BE2C (cell line): ENCODE results near the gene PARD3B.

Source experiments
- DNase-seq: peaks from one replicate; pipeline ENCODE4 v3.0.0-alpha.2; 2020
- H3K27me3 ChIP-seq: fragments of 250-450 bp; sonication (Bioruptor Pico); 2 replicates; pipeline ENCODE4 v1.5.1; 2020; ENCODE audit warnings: mild to moderate bottlenecking
- H3K36me3 ChIP-seq: fragments of 250-450 bp; sonication (Bioruptor Pico); 2 replicates; pipeline ENCODE4 v1.5.1; 2020; ENCODE audit warnings: mild to moderate bottlenecking
- H3K4me1 ChIP-seq: fragments of 250-450 bp; sonication (Bioruptor Pico); 2 replicates; pipeline ENCODE4 v1.5.1; 2020
- H3K4me3 ChIP-seq: 2 replicates; pipeline ENCODE4 v1.5.1; 2011; ENCODE audit warnings: low read depth, low read length
- H3K9me3 ChIP-seq: fragments of 250-450 bp; sonication (Bioruptor Pico); 2 replicates; pipeline ENCODE4 v1.5.1; 2020
- TF ChIP-seq, protein P1 (sequence below): IDR thresholded peaks from 2 replicates; pipeline ENCODE4 v1.5.1; 2012; ENCODE audit warnings: mild to moderate bottlenecking, low read depth, low read length

The PARD3B gene

DNA sequence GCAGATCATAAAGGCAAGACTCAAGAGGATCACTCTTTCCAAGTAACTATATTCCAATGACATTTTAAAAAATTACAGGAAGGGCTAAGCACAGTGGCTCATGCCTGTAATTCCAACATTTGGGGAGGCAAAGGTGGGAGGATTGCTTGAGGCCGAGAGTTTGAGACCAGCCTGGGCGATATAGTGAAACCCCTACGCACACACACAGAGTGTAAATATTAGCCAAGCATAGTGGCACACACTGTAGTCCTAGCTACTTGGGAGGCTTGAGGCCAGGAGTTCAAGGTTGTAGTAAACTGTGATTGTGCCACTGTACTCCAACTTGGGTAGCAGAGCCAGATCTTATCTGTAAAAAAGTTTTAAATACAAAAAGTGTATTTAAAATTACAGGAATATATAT, 686.8 kb downstream of the PARD3B start:
- H3K27me3 ChIP-seq = no peaks in the 10 kb centered on the region
- TF ChIP-seq, protein P1, sequence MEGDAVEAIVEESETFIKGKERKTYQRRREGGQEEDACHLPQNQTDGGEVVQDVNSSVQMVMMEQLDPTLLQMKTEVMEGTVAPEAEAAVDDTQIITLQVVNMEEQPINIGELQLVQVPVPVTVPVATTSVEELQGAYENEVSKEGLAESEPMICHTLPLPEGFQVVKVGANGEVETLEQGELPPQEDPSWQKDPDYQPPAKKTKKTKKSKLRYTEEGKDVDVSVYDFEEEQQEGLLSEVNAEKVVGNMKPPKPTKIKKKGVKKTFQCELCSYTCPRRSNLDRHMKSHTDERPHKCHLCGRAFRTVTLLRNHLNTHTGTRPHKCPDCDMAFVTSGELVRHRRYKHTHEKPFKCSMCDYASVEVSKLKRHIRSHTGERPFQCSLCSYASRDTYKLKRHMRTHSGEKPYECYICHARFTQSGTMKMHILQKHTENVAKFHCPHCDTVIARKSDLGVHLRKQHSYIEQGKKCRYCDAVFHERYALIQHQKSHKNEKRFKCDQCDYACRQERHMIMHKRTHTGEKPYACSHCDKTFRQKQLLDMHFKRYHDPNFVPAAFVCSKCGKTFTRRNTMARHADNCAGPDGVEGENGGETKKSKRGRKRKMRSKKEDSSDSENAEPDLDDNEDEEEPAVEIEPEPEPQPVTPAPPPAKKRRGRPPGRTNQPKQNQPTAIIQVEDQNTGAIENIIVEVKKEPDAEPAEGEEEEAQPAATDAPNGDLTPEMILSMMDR = no peak
- no peak for DNase-seq
- no peaks in the 10 kb centered on the region for H3K9me3 ChIP-seq
- H3K4me3 ChIP-seq = no peak overlapping the region
- no peaks in the 10 kb centered on the region for H3K4me1 ChIP-seq
- H3K36me3 ChIP-seq = no peaks in the 10 kb centered on the region

- DNase-seq = no peak
- no peaks in the 10 kb centered on the region for H3K27me3 ChIP-seq
- H3K9me3 ChIP-seq = no peaks in the 10 kb centered on the region
- H3K4me1 ChIP-seq = no peaks in the 10 kb centered on the region
- TF ChIP-seq, protein P1 = no peak
- no peak overlapping the region for H3K4me3 ChIP-seq
- H3K36me3 ChIP-seq = no peaks in the 10 kb centered on the region
Measured at GRCh38 chr2:205235434-205235833, 690.2 kb downstream of the PARD3B start.

DNA sequence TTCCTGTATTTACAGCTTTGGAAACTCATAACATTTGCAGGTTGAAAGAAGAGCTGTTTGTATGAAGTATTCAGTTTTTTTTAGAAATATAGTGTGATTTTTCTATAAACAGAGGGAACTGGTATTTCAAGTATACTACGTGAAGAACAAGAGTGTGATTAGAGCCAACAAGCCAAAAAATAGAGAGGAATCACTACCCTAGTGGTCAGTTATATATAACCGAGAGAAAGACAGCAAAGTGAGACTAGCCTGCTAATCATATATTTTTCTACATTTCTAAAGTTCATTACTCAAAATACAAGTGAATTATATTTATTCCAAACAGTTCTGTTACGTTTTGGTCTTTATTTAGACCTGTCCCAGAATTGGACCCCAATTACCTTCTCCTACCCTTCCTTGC, 692.2 kb downstream of the PARD3B start:
- Histone ChIP-seq H3K4me3 (no peak overlapping the region), H3K27me3 (no peaks in the 10 kb centered on the region)
- TF ChIP-seq, protein P1 = peak; percentile 17; the same call in 1 of the 2 replicates

GRCh38 chr2:205245001-205245400, 699.7 kb downstream of the PARD3B start:
- TF ChIP-seq, protein P1 = no peak
- Histone ChIP-seq H3K36me3 (no peaks in the 10 kb centered on the region), H3K4me1 (no peaks in the 10 kb centered on the region; the same call in 1 of the 2 replicates), H3K9me3 (no peaks in the 10 kb centered on the region), H3K27me3 (no peaks in the 10 kb centered on the region), H3K4me3 (no peak overlapping the region)
- DNase-seq = no peak

More for the DNA sequence above, 692.2 kb downstream of the PARD3B start:
- H3K9me3 ChIP-seq = no peaks in the 10 kb centered on the region
- no peaks in the 10 kb centered on the region for H3K36me3 ChIP-seq
- DNase-seq = no peak
- no peaks in the 10 kb centered on the region for H3K4me1 ChIP-seq

GRCh38 chr2:205245652-205246051, 700.4 kb downstream of the PARD3B start:
- H3K36me3 ChIP-seq = no peaks in the 10 kb centered on the region
- no peaks in the 10 kb centered on the region for H3K9me3 ChIP-seq
- H3K4me1 ChIP-seq = no peaks in the 10 kb centered on the region; the same call in 1 of the 2 replicates
- no peak for DNase-seq
- H3K4me3 ChIP-seq = no peak overlapping the region
- TF ChIP-seq, protein P1 = no peak
- H3K27me3 ChIP-seq = no peaks in the 10 kb centered on the region

- no peak overlapping the region for H3K4me3 ChIP-seq
- TF ChIP-seq, protein P1 = no peak
- H3K4me1 ChIP-seq = no peaks in the 10 kb centered on the region
- H3K36me3 ChIP-seq = no peaks in the 10 kb centered on the region
- no peak for DNase-seq
- no peaks in the 10 kb centered on the region for H3K27me3 ChIP-seq
- H3K9me3 ChIP-seq = no peaks in the 10 kb centered on the region
Measured at GRCh38 chr2:205259121-205259520, 713.8 kb downstream of the PARD3B start.
